GM19324 (cell line): ENCODE measurements around the gene SLC37A1.

ENCODE experiments used
- ATAC-seq: cut with Tn5 transposase; IDR thresholded peaks from one replicate; pipeline ENCODE4 v1.9.1; 2021; ENCODE audit warnings: mild to moderate bottlenecking, moderate library complexity; ENCODE audit not compliant: unreplicated experiment, low FRiP score

SLC37A1 gene

GRCh38 chr21:42476388-42477331, 37.0 kb upstream of the SLC37A1 start:
- ATAC-seq: no peak

- ATAC-seq: no peak
Measured at GRCh38 chr21:42478504-42478903, 35.1 kb upstream of the SLC37A1 start.

GRCh38 chr21:42479582-42479981, 34.1 kb upstream of the SLC37A1 start:
- ATAC-seq: no peak

- ATAC-seq: no peak
Measured at GRCh38 chr21:42480736-42481135, 32.9 kb upstream of the SLC37A1 start.

- no peak for ATAC-seq
Measured at GRCh38 chr21:42481169-42481568, 32.5 kb upstream of the SLC37A1 start.

GRCh38 chr21:42484966-42485365, 28.7 kb upstream of the SLC37A1 start:
- no peak for ATAC-seq

GRCh38 chr21:42486072-42486471, 27.6 kb upstream of the SLC37A1 start:
- no peak for ATAC-seq

GRCh38 chr21:42486531-42486930, 27.1 kb upstream of the SLC37A1 start:
- ATAC-seq: no peak

GRCh38 chr21:42489006-42489563, 24.6 kb upstream of the SLC37A1 start:
- ATAC-seq: no peak

GRCh38 chr21:42489991-42490390, 23.7 kb upstream of the SLC37A1 start:
- ATAC-seq: no peak

GRCh38 chr21:42490720-42491119, 22.9 kb upstream of the SLC37A1 start:
- ATAC-seq: no peak

GRCh38 chr21:42491328-42491727, 22.3 kb upstream of the SLC37A1 start:
- no peak for ATAC-seq

GRCh38 chr21:42492201-42492600, 21.5 kb upstream of the SLC37A1 start:
- ATAC-seq: no peak

GRCh38 chr21:42493109-42494060, 20.3 kb upstream of the SLC37A1 start:
- ATAC-seq: no peak

- ATAC-seq: no peak
Measured at GRCh38 chr21:42495027-42495426, 18.6 kb upstream of the SLC37A1 start.

- no peak for ATAC-seq
Measured at GRCh38 chr21:42495765-42496119, 17.9 kb upstream of the SLC37A1 start.

- peak; percentile 98 for ATAC-seq
Measured at GRCh38 chr21:42496120-42496838, 17.4 kb upstream of the SLC37A1 start, which contains the start of gene RSPH1. TSS of gene RSPH1 (minus strand) at chr21:42496224. CDS start at chr21:42496186, 38 bp downstream.

- no peak for ATAC-seq
Measured at GRCh38 chr21:42496839-42497202, 16.8 kb upstream of the SLC37A1 start.

- ATAC-seq: no peak
Measured at GRCh38 chr21:42498012-42498411, 15.6 kb upstream of the SLC37A1 start.

GRCh38 chr21:42499444-42500112, 14.1 kb upstream of the SLC37A1 start:
- no peak for ATAC-seq
